ENCODE data around the gene CILP2. TPM values are rescaled to one million over a fixed set of nuclear protein-coding genes. Genes with fewer than 3 reads are reported as not detected.

Gene CILP2
- total RNA-seq, 1 donor from 2014 or later: 0.12 TPM

- DNase-seq (no peak), ATAC-seq (no peak)
- no peak overlapping the region for H3K4me3 ChIP-seq
- intact Hi-C loops (cut with DNase I): no loop called here
- no peaks in the 10 kb centered on the region for H3K9me3 ChIP-seq
- peaks cover 82% of the 10 kb centered on the region for H3K27me3 ChIP-seq (ENCODE audit: low read depth)
- no peak overlapping the region for H3K27ac ChIP-seq
- H3K36me3 ChIP-seq: no peaks in the 10 kb centered on the region
- H3K4me1 ChIP-seq: peaks cover 20% of the 10 kb centered on the region
- TF ChIP-seq CTCF (IDR thresholded peaks at IDR 0.05): no peak
These were observed 5.0 kb downstream of the CILP2 start for GRCh38 chr19:19543101-19543500.

- Histone ChIP-seq H3K9me3 (no peaks in the 10 kb centered on the region), H3K4me3 (no peak overlapping the region), H3K27me3 (ENCODE audit: low read depth) (peaks cover 77% of the 10 kb centered on the region), H3K4me1 (peaks cover 14% of the 10 kb centered on the region), H3K27ac (no peak overlapping the region), H3K36me3 (no peaks in the 10 kb centered on the region)
- DNase-seq (no peak), ATAC-seq (no peak)
- intact Hi-C loops (cut with DNase I): no loop called here
- TF ChIP-seq CTCF (IDR thresholded peaks at IDR 0.05): no peak
These were observed 5.6 kb downstream of the CILP2 start for GRCh38 chr19:19543640-19544039.

DNA sequence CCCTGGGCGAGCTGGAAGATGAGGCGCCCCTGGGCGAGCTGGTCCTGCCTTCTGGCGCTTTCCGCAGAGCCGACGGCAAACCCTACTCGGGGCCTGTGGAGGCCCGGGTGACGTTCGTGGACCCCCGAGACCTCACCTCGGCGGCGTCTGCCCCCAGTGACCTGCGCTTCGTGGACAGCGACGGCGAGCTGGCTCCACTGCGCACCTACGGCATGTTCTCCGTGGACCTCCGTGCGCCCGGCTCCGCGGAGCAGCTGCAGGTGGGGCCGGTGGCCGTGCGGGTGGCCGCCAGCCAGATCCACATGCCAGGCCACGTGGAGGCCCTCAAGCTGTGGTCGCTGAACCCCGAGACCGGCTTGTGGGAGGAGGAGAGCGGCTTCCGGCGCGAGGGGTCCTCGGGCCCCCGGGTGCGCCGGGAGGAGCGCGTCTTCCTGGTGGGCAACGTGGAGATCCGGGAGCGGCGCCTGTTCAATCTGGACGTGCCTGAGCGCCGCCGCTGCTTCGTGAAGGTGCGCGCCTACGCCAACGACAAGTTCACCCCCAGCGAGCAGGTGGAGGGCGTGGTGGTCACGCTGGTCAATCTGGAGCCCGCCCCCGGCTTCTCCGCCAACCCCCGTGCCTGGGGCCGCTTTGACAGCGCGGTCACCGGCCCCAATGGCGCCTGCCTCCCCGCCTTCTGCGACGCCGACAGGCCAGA, 6.3 kb downstream of the CILP2 start:
- Histone ChIP-seq H3K36me3 (no peaks in the 10 kb centered on the region), H3K27ac (no peak overlapping the region), H3K9me3 (no peaks in the 10 kb centered on the region), H3K27me3 (ENCODE audit: low read depth) (peaks cover 69% of the 10 kb centered on the region), H3K4me3 (no peak overlapping the region), H3K4me1 (peaks cover 11% of the 10 kb centered on the region)
- ATAC-seq (no peak), DNase-seq (no peak)
- TF ChIP-seq CTCF (IDR thresholded peaks at IDR 0.05): no peak
- intact Hi-C loops (cut with DNase I): no loop called here

DNA sequence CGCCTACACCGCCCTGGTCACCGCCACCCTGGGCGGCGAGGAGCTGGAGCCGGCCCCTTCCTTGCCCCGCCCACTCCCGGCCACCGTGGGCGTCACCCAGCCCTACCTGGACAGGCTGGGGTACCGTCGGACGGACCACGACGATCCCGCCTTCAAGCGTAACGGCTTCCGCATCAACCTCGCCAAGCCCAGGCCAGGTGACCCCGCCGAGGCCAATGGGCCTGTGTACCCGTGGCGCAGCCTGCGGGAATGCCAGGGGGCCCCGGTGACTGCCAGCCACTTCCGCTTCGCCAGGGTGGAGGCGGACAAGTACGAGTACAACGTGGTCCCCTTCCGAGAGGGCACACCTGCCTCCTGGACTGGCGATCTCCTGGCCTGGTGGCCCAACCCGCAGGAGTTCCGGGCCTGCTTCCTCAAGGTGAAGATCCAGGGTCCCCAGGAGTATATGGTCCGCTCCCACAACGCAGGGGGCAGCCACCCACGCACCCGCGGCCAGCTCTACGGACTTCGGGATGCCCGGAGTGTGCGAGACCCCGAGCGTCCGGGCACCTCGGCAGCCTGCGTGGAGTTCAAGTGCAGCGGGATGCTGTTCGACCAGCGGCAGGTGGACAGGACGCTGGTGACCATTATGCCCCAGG, 7.0 kb downstream of the CILP2 start:
- Histone ChIP-seq H3K4me3 (no peak overlapping the region), H3K27me3 (ENCODE audit: low read depth) (peaks cover 65% of the 10 kb centered on the region), H3K36me3 (no peaks in the 10 kb centered on the region), H3K27ac (no peak overlapping the region), H3K4me1 (peaks cover 11% of the 10 kb centered on the region), H3K9me3 (no peaks in the 10 kb centered on the region)
- no peak for TF ChIP-seq CTCF (IDR thresholded peaks at IDR 0.05)
- intact Hi-C loops (cut with DNase I): no loop called here
- no peak for ATAC-seq
- no peak for DNase-seq

GRCh38 chr19:19545707-19546106, 7.6 kb downstream of the CILP2 start:
- intact Hi-C loops (cut with DNase I): no loop called here
- H3K4me1 ChIP-seq: peaks cover 8% of the 10 kb centered on the region
- peaks cover 65% of the 10 kb centered on the region for H3K27me3 ChIP-seq (ENCODE audit: low read depth)
- no peak for ATAC-seq
- no peaks in the 10 kb centered on the region for H3K9me3 ChIP-seq
- DNase-seq: no peak
- TF ChIP-seq CTCF (IDR thresholded peaks at IDR 0.05): no peak
- no peak overlapping the region for H3K4me3 ChIP-seq
- H3K36me3 ChIP-seq: no peaks in the 10 kb centered on the region
- no peak overlapping the region for H3K27ac ChIP-seq

Data from lower lobe of right lung (tissue), 2 donors.